HG02798 (cell line): Measurements from ENCODE around the gene SPTB.

ENCODE experiments used
- ATAC-seq: cut with Tn5 transposase; IDR thresholded peaks from one replicate; pipeline ENCODE4 v1.9.1; 2021; ENCODE audit warnings: mild to moderate bottlenecking; ENCODE audit not compliant: unreplicated experiment, poor library complexity

SPTB gene

DNA sequence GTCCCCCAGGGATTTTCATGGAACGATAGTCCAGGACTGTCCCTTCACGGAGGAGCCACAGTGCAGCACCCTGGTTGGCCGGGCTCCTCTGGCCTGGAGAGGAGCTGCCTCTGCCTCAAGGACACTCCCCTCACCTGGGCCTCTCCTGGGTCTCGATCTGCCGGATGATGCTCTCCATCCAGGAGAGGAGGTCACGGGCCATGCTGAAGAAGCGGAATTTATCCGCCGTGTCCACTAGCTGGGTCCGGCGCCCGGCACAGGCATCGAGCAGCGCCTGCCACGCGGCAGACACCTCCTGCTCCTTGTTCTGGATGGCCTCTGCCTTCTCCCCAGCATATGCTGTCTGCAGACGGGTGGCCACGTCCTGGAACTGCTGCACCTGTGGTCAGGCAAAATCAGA is 109.0 kb downstream of the SPTB start:
- ATAC-seq, result no peak

DNA sequence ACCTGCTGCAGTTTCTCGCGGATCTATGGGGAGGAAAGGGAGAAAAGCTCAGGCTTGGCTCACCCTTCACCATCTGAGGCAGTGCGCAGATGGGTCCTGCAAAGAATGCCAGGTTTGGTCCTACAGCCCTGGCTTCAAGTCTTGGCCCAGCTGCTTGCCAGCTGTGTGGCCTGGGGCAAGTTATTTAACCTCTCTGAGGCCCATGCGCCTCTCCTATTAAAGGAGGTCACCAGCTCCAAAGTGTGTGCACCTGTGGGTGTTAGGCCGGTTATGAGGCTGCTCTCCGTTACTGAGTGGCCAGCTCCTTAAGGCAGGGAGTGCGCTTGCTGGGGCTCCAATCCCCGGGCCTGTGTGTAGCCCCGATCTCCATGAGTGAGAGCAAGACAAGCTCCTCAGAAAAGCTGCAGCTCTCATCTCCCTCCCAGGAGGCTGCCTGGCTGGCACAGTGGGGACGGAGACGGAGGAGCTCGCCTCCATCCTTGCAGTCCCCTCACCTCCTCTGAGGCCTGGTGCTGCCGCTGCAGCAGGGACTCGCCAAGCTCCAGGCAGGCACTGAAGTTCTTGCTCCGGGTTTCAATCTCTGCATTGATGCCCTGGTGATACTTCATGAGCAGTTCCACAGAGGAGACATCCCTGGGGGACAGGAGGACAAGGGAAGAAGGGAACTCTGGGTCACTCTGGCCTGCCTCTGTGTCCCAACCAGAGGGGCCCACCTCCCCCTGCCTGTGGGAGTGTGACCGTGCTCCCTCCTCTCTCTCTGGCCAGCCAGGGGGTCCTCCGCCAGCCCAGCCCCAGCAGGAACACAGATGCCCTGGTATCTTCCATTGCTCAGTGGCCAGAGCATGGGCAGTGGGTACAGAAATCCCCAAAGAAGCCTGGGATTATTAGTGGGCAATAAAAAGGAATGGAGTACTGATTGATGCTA is 110.3 kb downstream of the SPTB start:
- ATAC-seq, result no peak

DNA sequence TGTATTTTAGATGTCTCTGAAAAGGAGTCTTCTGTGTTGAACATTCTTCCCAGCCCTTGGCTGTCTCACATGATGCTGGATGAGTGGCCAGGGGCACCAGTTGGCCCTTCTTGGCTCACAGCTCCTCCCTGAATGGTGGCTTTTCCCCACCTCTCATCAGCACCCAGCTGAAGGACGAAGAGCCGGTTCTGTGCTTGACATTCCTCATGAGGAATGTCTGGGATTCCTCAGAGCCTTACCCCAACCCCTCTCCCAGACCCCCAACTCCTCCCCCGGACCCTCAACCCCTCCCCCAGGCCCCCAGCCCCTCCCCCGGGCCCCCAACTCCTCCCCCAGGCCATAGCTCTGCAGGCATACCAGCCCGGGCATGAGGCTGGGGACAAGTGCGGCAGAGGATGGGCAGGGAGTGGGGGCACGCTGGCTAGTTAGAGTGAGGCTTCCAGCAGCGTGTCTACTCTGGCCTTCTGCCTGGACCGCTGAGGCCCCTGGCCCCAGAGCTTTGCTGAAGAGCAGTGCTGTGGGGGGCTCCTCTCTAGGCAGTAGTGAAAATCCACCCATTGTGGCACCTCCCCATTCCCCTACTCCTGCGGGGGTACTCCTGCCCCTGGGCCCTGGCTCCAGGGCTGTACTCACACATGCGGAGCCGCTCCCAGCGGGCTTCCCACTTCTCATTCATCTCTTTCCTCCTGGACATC is 111.2 kb downstream of the SPTB start:
- ATAC-seq, result no peak

DNA sequence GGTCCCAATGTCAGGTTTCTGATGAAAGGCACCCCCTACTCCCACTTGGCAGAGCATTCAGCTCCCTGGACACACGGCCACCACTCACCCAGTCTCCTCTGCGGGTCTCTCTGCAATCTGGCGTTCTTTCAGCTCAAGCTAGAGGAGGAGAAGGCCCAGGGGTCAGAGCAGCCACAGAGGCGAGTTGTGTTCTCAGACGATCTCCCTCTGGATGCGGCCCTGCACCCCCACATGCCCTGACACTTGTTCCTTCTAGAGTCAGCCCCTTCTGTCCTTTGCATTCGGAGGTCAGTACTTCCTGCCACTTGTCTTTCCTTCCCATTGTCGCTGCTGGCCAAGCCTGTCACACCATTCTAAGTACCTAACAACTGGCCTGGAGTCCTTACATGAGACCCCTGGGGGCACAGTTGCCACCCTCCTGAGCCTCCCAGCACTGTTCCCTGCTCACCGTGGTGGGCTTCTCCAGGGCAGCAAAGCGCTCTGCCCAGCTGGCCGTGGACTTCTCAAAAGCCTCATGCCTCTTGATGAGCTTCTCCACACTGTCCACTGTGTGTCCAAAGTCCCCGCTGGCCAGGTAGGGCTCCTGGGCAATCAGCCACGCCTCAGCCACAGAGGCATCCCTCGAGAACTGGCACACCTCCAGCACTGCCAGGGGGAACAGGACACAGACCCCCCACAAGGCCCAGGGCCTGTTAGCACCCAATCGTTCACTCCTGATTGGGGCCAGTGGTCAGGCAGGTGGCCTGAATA is 112.3 kb downstream of the SPTB start:
- no peak for ATAC-seq

DNA sequence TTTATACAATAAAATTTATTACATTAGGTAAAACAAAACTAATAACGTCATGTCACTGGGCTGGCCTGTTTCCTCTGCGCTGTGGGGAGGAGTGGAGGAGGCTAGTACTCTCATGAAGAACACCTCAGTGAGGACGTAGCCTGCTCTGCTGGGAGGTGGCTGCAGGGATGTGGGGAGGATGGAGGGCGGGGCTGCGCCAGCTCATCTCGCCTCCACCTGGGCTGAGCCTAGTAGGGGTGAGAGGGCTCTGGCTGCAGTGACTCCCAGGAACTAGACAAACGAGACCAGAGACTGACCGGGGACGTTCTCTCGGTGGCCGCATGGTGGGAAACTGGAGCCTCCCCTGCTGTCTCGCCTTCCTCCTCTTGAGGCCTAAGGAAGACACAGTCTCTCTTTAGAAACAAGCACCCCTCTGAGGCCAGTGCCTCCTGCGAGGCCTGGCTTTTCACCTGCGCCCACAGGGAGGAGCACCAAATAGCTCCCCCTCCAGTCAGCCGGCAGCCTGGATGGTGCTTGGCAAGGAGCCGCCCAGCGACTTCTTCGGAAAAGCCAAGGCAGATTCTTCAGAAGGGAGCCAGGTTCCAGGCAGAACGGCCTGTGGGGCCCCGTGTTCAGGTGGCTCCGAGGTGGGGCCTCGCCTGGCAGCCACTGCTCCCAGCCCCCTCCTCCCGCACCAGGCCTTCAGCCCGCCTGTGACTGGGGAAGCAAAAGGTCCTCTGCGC is 113.1 kb downstream of the SPTB start:
- no peak for ATAC-seq

DNA sequence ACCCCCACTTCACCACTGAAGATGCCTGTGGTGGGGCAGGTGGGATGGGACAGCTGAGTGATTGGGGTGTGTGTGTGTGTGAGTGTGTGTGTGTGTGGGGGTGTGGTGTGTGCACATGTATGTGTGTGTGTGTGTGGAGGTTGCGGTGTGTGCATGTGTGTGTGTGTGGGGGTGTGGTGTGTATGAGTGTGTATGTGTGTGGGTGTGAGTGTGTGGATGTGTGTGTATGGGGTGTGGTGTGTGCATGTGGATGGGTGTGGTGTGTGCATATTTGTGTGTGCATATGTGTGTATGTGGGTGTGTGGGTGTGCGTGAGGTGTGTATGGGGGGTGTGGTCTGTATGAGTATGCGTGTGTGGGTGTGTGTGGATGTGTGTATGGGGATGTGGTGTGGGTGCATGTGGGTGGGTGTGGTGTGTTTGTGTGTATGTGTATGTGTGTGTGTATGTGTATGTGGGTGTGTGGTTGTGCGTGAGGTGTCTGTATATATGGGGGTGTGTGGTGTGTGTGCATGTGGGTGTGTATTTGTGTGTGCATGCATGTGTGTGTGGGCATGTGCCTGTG is 113.9 kb downstream of the SPTB start:
- ATAC-seq, result no peak

DNA sequence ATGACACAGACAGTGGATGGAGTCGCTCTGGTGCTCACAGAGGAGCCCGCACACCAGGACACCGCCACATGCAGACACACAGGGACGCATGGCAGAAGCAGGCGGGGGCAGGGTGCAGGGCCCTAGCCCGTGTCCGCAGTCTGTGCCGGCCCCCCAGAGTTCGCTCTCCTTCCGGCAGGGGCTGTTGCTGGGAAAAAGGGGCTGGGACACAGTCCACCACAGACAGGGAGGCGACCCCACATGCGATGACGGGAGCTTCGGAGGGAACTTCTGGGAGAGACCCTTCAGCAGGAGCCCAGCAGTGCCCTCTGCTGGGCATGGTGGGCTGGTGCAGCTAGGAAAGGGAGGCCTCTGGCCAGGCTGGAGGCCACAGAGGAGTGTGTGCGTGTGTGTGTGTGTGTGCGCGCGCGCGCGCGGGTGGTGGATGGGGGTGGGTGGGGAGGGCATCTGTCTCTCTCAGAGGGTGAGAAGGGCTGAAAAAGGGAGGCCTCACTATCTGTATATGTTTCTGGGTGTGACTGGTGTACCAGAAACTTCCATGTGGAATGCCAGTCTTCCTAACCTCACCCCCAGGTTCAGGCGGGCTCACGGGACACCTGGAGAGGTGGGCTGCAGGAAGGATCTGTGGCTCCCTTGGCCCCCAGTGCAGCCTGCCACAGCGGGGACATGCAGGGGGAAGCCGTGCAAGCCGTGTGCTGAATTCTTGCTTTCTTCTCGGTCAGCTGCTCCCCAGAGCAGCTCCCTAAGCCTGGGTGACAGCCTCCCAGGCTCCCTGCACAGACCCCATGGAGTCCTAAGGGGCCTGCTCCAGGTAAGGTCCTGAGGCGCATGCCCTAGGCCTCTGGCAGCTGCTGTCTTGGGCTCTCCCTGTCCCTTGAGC is 114.8 kb downstream of the SPTB start:
- peak; percentile 65 for ATAC-seq

DNA sequence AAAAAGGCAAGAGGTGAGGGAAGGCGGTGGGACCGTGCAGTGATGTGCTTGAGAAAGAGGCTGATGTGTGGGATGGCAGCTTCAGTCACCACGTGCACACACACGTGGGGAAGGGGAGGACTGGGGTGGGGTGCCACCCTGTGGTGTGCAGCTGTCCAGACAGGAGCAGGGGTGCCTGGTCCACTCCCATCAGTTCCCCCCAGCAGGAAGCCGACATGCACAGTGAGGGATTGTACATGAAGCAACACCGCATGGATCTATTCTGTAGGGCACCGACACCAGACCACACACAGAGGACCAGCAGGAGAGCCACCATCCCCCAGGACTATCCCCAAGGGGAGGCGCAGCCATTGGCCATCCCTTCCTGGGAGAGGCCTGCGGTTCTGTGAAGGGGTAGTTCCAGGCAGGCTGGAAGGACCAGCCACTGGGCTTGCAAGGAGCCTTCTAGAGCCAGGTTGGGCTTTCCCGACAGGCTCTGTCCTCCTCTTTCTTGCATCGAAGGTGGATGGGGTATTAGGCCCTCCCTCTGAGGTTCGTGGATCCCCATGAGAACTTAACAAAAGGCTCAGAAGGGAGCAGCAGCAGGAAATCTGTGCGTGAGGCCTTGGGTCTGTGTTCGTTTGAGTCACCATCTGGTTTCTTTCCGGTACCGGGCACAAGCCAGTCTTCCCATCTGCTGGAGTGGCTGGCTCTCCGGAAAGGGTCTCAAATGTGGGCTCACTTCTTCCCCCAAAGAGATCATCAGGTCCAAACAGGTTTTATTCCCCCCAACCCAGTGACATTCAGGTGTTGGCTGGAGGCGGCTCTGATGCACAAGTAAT is 115.7 kb downstream of the SPTB start:
- ATAC-seq, result no peak

DNA sequence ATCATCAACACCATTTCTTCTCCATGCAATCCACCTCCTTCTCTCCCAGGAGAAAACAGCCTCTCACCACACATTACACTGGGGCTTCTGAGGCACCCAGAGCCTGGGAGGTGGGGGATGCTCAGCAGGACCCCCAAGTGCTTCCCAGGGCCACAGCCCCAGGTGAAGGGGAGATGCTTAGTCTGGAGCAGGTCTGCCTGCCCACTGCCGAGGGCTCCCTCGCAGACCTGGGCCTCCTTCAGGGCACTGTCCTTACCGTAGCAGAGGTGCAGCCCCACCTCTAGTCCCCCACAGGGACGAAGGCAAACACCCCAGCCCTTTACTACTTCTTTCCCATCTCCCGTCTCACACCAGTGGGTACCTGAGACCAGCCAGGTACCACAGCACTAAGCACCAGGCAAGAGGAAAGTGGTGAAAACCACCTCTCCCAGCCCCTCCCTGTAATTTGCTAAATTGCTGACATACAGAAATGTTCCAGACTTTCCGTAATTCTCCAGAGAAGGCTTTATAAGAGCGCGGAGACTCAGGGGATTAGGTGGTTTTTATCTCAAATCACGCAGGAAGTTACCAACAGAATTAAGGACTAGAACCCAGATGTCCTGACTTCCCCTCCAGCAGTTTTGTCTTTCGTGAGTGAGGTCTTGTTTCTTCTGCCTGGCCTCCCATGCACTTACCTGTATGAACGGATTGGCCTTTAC is 116.5 kb downstream of the SPTB start:
- no peak for ATAC-seq

DNA sequence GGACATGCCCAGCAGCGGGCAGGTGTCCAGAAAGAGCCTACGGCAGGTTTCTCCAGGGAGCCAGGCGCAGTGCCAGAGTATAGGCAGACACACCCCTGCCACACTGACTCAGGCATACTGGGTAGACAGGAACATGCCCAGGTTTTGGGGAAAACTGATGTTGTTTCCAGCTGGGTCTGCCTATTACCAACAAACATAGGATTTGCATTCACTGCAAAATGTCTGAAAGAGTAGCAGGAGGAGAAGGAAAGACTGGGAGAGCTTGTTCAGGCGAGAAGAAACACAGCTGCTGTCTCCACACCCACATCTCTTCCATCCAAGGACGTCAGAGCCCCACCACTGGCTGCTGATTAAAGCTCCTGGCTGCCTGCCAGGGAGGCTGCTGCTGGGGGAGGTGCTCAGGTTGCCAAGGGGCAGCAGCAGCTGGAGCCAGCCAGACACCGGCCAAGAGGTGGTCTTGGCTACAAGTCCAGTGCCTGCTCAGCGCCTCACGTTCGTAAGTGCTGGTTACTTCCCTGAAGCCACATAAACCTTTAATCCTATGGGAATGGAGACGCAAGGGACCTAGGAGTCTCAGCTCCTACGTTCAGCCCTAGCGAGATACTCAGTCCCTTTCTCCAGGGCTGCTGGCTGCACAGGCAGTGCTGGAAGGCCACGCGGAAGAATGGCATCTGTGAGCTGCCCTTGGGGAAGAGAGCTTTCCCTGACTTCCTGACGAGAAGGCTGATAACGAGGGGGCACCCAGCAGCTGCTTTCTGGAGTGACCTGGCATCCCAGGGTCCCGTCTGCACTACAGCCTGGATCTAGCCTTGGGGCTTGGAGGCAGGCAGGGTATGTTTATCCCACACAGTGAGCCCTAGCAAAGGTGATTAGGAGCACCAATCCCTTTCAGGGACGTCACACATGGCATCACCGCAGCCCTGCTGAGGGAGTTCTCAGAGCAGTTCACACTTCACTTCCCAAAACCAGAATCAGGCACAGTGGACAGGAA is 117.4 kb downstream of the SPTB start:
- no peak for ATAC-seq

DNA sequence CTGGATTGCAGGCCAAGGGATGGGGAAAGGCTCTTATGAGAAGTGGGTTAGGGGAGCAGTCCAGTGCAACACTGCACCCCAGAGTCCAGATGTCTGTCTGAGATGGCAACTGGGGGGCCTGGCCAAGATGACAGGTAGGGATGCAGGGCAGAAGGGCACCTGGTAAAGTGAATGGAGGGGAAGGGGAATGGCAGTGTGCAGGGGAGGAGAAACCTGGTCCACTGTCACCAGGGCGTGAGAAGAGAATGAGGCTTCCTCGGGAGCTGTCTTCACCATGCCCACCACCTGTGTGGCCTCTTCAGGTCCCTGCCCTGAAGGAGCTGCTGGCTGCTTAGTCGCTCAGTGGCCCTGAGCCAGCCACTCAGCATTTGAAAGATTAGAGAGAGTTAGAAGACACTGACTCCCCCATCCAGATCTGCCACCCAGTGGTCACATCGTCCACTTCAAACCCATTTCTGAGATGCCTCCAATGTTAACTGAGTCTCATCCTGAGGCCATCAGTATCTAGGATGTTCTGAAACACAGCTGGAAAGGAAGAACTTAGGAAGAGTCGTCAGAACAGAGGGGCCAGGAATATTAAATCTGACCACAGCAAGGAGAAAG is 118.2 kb downstream of the SPTB start:
- ATAC-seq, result no peak

DNA sequence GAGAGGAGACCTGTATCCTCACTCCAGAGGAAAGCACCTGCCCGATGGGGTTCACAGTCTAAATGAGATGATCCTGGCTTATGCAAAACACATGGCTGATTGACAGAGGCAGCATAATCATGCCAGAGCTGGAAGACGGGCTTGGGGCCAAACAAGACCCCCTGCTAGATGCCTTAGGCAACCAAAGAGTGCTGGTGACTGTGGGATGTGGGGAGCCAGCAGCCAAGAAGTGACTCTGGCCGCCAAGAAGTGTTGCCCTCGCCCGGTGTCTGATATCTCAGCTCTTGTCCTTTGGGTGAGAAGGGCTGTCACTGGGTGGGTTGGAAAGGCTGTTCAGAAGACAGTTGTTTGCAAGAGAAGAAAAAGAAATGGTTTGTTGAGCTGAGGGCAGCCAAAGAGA is 118.8 kb downstream of the SPTB start:
- ATAC-seq, result no peak

DNA sequence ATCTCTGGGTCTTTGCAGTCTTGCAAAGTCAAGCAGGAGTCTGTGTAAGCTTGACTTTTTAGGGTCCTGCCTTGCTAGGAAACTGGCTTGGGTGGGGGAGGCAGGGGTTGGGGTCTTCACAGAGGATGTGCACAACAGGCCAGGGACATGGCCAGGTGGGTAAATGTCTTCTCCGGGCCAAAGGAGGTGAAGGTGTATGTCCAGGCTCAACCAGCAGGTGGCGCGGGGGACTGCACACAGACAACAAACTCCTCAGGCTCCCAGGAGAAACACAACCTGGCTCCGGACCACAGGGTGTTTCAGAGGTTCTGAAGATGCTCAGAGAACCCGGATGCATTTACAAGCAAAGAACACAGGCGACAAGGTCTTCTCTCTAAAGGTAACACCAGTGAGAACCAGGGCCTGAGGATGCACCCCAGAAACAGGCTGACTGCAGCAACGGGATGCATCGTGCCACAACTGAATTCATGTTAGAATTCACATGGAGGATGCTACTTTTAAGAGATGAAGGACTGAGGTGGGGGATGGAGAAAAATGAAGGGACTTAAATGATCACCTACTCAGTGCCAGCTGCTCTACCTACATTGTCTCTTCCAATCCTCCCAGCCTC is 119.5 kb downstream of the SPTB start:
- no peak for ATAC-seq

DNA sequence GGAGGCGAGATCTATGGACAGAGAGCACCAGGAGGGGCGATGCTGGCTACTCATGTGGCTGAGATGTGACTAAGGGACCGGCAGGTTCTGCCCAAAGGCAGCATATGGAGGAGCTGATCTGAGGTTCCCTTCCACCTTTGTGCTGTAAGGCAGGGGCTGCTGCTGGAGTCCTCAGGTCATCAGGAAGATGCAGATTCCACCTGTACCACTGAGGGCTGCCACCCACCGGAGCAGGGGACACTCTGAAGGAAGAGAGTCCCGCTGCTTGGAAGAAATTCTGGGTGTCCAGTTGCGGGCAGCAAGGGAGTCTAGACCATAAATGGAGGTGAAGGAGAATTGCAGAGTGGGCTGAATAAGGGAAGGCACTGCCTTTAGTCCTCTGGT is 120.2 kb downstream of the SPTB start:
- ATAC-seq, result no peak

DNA sequence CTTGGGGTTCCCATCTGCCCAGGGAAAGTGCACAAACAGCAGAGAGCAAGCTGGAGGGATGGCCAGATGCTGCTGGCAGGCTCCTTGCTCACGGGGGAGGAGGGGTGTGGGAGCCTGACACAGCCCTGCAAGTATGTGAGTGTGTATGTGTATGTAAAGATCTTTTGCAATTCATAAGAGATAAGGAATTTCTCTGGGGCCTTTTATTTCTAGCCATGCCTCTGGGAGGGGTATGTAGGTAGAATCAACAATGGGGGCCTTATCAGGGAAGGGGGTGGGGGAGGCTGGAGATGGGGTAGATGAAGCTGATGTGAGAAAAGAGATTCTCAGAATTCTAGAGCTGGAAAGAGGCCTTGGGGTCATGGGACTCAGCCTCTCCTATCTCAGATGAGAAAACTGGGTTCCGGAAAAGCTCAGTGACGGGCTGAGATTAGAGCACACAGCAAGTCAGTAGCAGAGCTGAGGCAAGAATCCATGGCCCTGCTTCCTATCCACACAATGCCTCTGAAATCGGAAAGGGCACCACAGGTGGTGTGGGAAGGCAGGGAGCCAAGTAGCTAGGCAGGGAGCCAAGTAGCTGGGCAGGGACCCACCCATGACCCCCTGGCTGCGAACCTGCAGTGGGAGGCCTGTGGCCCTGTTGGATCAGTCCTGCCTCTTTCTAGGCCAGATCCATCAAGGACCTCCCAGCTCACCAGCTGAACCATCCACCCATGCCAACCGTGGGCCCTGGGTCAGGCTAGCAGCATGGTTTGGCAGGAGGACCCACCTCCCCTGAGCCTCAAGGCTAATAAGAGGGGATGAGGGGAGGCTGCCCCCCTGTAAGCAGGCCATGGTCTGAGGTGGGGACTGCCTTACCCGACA is 120.8 kb downstream of the SPTB start:
- ATAC-seq, result no peak
